Thyroid gland (tissue), 4 donors: Measurements from ENCODE around the gene RPGRIP1. TPM values are rescaled to one million over a fixed set of nuclear protein-coding genes. Genes with fewer than 3 reads are reported as not detected.

Experiments used
- DNase-seq, 2 donors: peaks; one replicate each; pipeline ENCODE4 v3.0.0-alpha.2; 2019
- H3K27ac ChIP-seq, 3 donors: fragments of 200-600 bp; sonication (generic); 1 replicate in 2 of 3; 2 replicates in 1 of 3; pipeline ENCODE4 v1.5.1; 2016 to 2019; ENCODE audit warnings: mild to moderate bottlenecking in 1 of 3, moderate library complexity in 1 of 3
- H3K27me3 ChIP-seq: fragments of 200-600 bp; sonication (generic); one replicate; pipeline ENCODE4 v1.5.1; 2019
- H3K36me3 ChIP-seq, 2 donors: fragments of 200-600 bp; sonication (generic); one replicate each; pipeline ENCODE4 v1.5.1; 2016 to 2019
- H3K4me1 ChIP-seq, 2 donors: fragments of 200-600 bp; sonication (generic); one replicate each; pipeline ENCODE4 v1.5.1; 2017 to 2019
- H3K4me3 ChIP-seq, 3 donors: fragments of 200-600 bp; sonication (generic); replicated peaks in 1 of 3; 1 replicate in 2 of 3; 2 replicates in 1 of 3; pipeline ENCODE4 v1.5.1; 2016; ENCODE audit warnings: mild to moderate bottlenecking in 1 of 3
- H3K9me3 ChIP-seq: fragments of 200-600 bp; sonication (generic); one replicate; pipeline ENCODE4 v1.5.1; 2017
- POLR2A ChIP-seq, 2 donors: fragments of 450-650 bp; IDR thresholded peaks; one replicate each; pipeline ENCODE4 v1.6.1; 2017; ENCODE audit warnings: antibody characterized with exemption in 2 of 2, mild to moderate bottlenecking in 2 of 2, moderate library complexity in 1 of 2
- WGBS, 2 donors: methylation state at CpG; one replicate each; pipeline ENCODE4 v1.1.5; 2017; 5-methylcytosine and 5-hydroxymethylcytosine counted together
- intact Hi-C: fragments of 100-400 bp; cut with DNase I; formaldehyde crosslinking; loops from one replicate; pipeline ENCODE4 v1.15.1; 2023
- total RNA-seq, 4 donors: library from RNA; depleted of rRNA; stranded (reverse); fragments of >200 nt; gene quantifications; one replicate each; pipeline ENCODE4 v1.2.3, GENCODE V29; 2016
- TF ChIP-seq, protein P1 (sequence below), 6 experiments: fragments of 200-600 bp in 3 of 6; fragments of 450-650 bp in 3 of 6; sonication (generic) in 3 of 6; IDR thresholded peaks; one replicate each; pipeline ENCODE4 v1.5.1; 2016 to 2019; ENCODE audit warnings: antibody characterized with exemption in 6 of 6, mild to moderate bottlenecking in 2 of 6, inconsistent platforms in 1 of 6, moderate library complexity in 1 of 6

The RPGRIP1 gene
- total RNA-seq, 4 donors from 2014 or later, result not detected

DNA sequence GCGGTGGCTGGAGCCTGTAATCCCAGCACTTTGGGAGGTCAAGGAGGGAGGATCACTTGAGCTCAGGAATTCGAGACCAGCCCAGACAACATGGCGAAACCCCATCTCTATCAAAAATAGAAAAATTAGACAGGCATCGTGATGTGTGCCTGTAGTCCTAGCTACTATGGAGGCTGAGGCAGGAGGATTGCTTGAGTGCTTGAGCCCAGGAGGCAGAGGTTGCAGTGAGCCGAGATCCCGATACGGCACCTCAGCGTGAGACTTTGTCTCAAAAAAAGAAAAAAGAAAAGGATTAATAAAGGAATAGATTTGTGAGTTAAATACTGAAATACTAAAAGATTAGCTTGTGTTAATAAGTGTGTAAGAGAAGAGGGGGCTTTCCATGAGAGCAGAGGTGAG is 29.4 kb downstream of the RPGRIP1 start:
- H3K36me3 ChIP-seq, result no peaks in the 10 kb centered on the region
- H3K4me3 ChIP-seq, result no peak overlapping the region
- 75 to 78% methylated on average over 8 of the region's 8 CpGs for WGBS, 2 donors
- peaks cover 0 to 4% of the 10 kb centered on the region in 2 donors for H3K4me1 ChIP-seq
- intact Hi-C loops, result no loop called here
- no peak for DNase-seq
- H3K27ac ChIP-seq, result no peak overlapping the region
- no peaks in the 10 kb centered on the region for H3K9me3 ChIP-seq
- no peaks in the 10 kb centered on the region for H3K27me3 ChIP-seq
- TF ChIP-seq, protein P1, sequence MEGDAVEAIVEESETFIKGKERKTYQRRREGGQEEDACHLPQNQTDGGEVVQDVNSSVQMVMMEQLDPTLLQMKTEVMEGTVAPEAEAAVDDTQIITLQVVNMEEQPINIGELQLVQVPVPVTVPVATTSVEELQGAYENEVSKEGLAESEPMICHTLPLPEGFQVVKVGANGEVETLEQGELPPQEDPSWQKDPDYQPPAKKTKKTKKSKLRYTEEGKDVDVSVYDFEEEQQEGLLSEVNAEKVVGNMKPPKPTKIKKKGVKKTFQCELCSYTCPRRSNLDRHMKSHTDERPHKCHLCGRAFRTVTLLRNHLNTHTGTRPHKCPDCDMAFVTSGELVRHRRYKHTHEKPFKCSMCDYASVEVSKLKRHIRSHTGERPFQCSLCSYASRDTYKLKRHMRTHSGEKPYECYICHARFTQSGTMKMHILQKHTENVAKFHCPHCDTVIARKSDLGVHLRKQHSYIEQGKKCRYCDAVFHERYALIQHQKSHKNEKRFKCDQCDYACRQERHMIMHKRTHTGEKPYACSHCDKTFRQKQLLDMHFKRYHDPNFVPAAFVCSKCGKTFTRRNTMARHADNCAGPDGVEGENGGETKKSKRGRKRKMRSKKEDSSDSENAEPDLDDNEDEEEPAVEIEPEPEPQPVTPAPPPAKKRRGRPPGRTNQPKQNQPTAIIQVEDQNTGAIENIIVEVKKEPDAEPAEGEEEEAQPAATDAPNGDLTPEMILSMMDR (IDR thresholded peaks at IDR 0.05), result no peak
- TF ChIP-seq POLR2A (IDR thresholded peaks at IDR 0.05), result no peak

DNA sequence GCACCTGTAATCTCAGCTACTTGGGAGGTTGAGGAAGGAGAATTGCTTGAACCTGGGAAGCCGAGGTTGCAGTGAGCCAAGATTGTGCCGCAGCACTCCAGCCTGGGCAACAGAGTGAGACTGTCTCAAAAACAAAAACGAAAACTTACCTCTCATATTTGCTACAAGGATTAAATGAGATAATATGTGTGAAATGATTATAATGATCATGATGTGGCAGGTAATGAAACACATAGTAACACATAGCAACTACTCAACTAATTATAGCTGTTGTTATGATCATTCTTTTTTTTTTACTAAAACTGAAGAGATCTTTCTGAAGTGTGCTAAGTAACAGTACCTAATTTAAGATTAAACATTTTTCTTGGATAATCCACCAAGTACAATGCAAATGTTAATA is 30.1 kb downstream of the RPGRIP1 start:
- no peak for TF ChIP-seq POLR2A (IDR thresholded peaks at IDR 0.05)
- TF ChIP-seq, protein P1 (IDR thresholded peaks at IDR 0.05), result no peak
- no peaks in the 10 kb centered on the region for H3K9me3 ChIP-seq
- DNase-seq, result no peak
- H3K27ac ChIP-seq, result no peak overlapping the region
- H3K4me1 ChIP-seq, result peaks cover 0 to 4% of the 10 kb centered on the region in 2 donors
- no peaks in the 10 kb centered on the region for H3K36me3 ChIP-seq
- intact Hi-C loops, result no loop called here
- H3K27me3 ChIP-seq, result no peaks in the 10 kb centered on the region
- H3K4me3 ChIP-seq, result no peak overlapping the region
- WGBS, 2 donors, result 98 to 99% methylated on average over 3 of the region's 3 CpGs

DNA sequence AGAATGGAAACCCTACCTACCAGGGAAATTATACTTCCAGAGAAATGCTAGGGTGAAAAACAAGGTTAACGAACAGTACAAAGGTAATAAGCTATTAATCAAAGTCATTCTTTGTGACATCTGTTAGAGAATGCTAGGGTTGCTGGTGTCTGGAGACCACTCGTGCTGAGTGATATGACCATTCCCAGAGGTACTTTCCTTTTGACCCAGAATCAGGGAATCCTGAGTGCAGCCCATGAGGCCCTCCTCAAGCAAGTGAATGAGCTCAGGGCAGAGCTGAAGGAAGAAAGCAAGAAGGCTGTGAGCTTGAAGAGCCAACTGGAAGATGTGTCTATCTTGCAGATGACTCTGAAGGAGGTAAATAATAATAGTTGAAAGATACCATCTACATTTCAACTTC is 31.7 kb downstream of the RPGRIP1 start:
- Histone ChIP-seq H3K4me3 (no peak overlapping the region), H3K36me3 (no peaks in the 10 kb centered on the region), H3K9me3 (no peaks in the 10 kb centered on the region), H3K27me3 (no peaks in the 10 kb centered on the region), H3K4me1 (peaks cover 0 to 4% of the 10 kb centered on the region in 2 donors), H3K27ac (no peak overlapping the region)
- no peak for TF ChIP-seq POLR2A (IDR thresholded peaks at IDR 0.05)
- TF ChIP-seq, protein P1 (IDR thresholded peaks at IDR 0.05), result no peak
- DNase-seq, result no peak
- 73 to 76% methylated on average over 2 of the region's 2 CpGs for WGBS, 2 donors
- intact Hi-C loops, result no loop called here

DNA sequence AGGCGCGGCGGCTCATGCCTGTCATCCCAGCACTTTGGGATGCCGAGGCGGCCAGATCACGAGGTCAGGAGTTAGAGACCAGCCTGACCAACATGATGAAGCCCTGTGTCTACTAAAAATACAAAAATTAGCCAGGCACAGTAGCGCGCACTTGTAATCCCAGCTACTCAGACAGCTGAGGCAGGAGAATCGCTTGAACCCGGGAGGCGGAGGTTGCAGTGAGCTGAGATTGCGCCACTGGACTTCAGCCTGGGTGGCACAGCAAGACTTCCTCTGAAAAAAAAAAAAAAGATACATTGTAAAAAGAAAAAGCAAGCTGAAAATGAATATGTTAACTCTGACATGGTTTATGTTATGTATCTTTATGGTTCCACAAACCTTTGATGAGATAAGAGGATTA is 33.6 kb downstream of the RPGRIP1 start:
- Histone ChIP-seq H3K9me3 (no peaks in the 10 kb centered on the region), H3K4me3 (no peak overlapping the region), H3K27ac (no peak overlapping the region), H3K27me3 (no peaks in the 10 kb centered on the region), H3K36me3 (no peaks in the 10 kb centered on the region), H3K4me1 (peaks cover 0 to 4% of the 10 kb centered on the region in 2 donors)
- TF ChIP-seq, protein P1 (IDR thresholded peaks at IDR 0.05), result no peak
- no peak for TF ChIP-seq POLR2A (IDR thresholded peaks at IDR 0.05)
- intact Hi-C loops, result no loop called here
- WGBS, 2 donors, result 90 to 91% methylated on average over 12 of the region's 12 CpGs
- DNase-seq, result no peak

DNA sequence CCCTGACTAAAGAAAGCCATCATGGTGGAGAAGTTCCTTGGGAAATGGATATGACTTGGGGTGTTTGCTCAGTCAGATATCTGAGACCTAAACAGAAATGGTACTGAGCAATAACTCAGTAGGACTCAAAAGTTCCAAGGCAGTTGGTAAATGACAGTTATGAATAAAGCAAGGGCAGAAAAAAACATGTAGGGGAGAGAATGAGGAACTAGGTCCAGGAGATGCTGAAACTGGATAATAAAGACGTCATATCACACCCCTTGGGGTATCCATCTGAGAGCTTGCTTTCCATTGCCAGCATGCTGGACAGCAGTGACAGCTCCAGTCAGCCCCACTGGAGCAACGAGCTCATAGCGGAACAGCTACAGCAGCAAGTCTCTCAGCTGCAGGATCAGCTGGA is 37.5 kb downstream of the RPGRIP1 start:
- Histone ChIP-seq H3K4me3 (no peak overlapping the region), H3K4me1 (no peaks in the 10 kb centered on the region), H3K36me3 (no peaks in the 10 kb centered on the region), H3K9me3 (no peaks in the 10 kb centered on the region), H3K27ac (no peak overlapping the region), H3K27me3 (no peaks in the 10 kb centered on the region)
- WGBS, 2 donors, result 57 to 64% methylated on average over 3 of the region's 3 CpGs
- DNase-seq, result no peak
- intact Hi-C loops, result no loop called here
- TF ChIP-seq, protein P1 (IDR thresholded peaks at IDR 0.05), result no peak
- no peak for TF ChIP-seq POLR2A (IDR thresholded peaks at IDR 0.05)
